ENCODE data around the gene DEFB108B.
"Not testable (repeated sequence)": the region's sequence is repeated elsewhere in the genome, so short reads cannot be mapped to it uniquely, and the experiment has no call there.

DEFB108B gene

GRCh38 chr11:71813481-71814355 lies 19.3 kb upstream of the DEFB108B start:
- peak in 54 of 56 donors; percentile 24 to 85 (median 68) for DNase-seq

DNA sequence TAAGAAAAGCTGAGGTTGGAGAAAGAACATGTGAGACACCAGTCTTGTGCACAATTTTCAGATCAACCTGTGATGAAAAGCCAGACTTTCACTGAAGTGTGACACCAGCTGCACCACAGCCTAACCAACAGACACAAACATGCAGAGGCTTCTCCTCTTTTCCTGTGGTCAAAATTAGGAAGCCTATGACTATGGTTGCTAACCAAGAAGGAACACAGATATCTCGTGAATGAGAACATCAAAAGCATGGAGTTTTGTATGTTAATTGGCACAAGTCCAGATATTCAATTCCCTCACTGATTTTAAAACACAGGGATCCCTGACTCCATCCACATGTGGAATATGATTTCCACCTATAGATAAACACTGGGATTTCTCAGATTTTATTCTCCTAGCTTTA lies 11.5 kb upstream of the DEFB108B start:
- DNase-seq, result not testable (repeated sequence)

DNA sequence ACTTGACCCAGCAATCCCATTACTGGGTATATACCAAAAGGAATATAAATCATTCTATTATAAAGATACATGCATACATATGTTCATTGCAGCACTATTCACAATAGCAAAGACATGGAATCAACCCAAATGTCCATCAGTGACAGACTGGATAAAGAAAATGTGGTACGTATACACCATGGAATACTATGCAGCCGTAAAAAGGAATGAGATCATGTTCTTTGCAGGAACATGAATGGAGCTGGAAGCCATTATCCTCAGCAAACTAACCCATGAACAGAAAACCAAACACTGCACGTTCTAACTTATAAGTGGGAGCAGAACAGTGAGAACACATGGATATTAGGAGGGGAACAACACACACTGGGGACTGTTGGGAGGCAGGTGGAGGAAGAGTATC lies 3.8 kb upstream of the DEFB108B start:
- DNase-seq, result not testable (repeated sequence)

DNA sequence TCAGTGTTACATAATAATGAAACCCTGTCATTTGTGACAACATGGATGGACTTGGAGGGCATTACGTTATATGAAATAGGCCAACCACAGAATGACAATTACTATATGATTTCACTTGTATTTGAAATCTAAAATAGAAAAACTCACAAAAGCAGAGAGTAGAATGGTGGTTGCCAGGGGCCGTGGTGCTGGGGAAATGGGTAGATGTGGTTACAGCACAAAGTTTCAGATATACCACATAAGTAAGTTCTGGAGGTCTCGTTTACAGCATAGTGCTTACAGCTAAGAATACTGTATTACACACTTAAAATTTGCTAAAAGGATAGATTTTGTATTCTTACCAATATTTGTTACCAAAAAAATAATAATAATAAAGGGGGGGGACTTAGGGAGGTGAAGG lies 3.3 kb upstream of the DEFB108B start:
- not testable (repeated sequence) for DNase-seq

- not testable (repeated sequence) for DNase-seq
These were observed 9.7 kb downstream of the DEFB108B start for GRCh38 chr11:71842720-71843119.

DNA sequence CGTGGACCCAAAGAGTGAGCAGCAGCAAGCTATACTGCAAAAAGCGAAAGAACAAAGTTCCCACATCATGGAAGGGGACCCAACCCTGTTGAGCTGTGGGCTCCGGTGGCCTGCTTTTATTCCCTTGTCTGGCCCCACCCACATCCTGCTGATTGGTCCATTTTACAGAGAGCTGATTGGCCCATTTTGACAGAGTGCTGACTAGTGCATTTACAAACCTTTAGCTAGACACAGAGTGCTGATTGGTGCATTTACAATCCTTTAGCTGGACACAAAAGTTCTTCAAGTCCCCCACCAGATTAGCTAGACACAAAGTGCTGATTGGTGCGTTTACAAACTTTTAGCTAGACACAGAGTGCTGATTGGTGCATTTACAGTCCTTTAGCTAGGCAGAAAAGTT lies 10.4 kb downstream of the DEFB108B start:
- DNase-seq, result not testable (repeated sequence)

DNA sequence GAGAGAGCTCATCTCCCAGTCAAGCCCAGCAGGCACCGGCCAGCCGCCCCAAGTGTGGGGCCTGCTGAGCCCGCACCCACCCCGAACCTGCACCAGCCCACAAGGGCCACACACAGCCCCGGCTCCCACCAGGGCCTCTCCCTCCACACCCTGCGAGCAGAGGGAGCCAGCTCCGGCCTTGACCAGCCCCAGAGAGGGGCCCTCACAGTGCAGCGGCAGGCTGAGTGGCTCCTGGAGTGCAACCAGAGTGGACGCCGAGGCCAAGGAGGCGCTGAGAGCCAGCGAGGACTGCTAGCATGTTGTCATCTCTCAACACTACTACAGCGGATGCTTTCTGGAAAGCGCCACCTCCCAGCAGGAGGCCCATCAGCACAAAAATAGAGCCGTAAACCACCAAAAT lies 10.9 kb downstream of the DEFB108B start:
- DNase-seq, result no peak

DNA sequence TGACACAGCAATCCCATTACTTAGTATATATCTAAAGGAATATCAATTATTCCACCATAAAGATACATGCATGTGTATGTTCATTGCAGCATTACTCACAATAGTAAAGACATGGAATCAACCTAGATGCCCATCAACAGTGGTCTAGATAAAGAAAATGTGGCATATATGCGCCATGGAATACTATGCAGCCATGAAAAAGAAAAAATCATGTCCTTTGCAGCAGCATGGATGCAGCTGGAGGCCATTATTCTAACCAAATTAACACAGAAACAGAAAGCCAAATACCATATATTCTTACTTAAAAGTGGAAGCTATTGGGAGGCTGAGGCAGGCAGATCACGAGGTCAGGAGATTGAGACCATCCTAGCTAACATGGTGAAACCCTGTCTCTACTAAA lies 20.9 kb downstream of the DEFB108B start:
- DNase-seq, result not testable (repeated sequence)

GRCh38 chr11:71855880-71856279 lies 22.9 kb downstream of the DEFB108B start:
- DNase-seq, result not testable (repeated sequence)

DNA sequence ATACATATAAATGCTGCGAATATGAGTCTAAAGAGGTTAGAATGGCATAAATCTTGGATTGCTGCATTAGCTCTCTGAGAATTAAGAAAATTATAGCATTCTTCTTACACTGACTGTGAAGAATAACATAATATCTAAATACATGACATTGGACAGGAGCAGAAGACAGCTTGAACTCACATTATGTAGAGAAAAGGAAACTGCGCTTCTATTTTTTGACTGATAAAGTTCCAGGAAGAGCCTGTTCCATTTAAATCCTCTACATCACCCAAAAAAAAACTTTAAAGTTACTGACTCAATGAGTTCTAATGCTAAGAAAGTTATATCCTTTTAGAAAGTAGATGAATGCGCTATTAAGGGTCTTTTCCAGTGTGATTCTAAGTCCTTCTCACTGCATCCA lies 27.8 kb downstream of the DEFB108B start:
- DNase-seq, result not testable (repeated sequence)

GRCh38 chr11:71863978-71864627 lies 31.1 kb downstream of the DEFB108B start:
- not testable (repeated sequence) for DNase-seq

- DNase-seq, result not testable (repeated sequence)
These were observed 34.2 kb downstream of the DEFB108B start for GRCh38 chr11:71867209-71867608.

- DNase-seq, result not testable (repeated sequence)
These were observed 36.9 kb downstream of the DEFB108B start for GRCh38 chr11:71869931-71870330.

DNA sequence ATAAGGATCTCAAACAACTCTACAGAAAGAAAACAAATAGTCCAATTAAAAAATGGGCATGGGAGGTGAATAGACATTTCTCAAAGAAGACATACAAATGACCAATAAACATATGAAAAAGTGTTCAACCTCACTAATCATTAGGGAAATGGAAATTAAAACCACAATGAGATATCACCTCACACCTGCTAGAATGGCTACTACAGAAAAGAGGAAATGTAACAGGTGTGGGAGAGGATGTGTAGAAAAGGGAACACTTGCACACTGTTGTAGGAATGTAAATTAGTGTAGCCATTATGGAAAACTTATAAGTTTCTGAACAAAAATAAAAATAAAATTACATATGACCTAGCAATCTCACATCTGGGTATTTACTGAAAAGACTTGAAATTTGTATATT lies 37.7 kb downstream of the DEFB108B start:
- DNase-seq, result not testable (repeated sequence)

DNA sequence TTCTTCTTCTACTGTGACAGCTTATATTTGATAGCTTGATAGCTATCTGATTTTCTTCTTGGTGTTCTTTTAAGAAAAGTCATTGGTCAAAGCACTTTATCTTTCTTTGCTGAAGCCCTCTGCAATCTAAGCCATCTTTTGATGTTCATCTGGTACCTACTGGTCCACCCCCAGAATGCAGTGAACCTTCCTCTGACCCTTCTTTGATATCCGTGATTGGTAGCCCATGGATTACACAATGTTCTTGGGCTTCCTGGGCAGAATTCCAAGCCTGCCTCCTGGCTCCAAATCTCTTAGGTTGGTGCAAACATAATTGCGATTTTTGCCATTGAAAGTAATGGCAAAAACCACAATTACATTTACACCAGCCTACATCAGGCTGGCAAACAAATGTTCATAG lies 43.3 kb downstream of the DEFB108B start:
- DNase-seq, result not testable (repeated sequence)

GRCh38 chr11:71878059-71878458 lies 45.1 kb downstream of the DEFB108B start, which contains the start of gene DEFB131B:
DEFB131B (plus strand) TSS chr11:71878453; CDS start chr11:71878453, 0 bp downstream.
- not testable (repeated sequence) for DNase-seq

DNA sequence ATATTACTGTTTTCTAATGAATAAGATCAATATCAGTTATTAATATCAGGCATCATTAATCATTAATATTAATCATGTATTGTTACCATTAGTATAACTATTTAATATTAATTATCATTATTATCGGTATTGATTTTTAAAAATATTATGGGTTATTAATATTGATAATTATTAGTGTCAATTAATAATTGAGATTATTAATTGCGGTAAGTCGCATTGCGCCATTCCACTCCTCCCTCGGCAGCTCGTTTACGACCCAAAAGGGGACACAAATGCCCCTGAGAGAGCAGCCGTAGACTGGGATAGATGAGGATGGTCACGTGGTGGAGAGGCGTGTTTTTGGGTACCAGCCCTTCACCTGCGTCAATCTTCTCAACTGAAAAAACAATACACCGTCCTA lies 52.8 kb downstream of the DEFB108B start:
- DNase-seq, result not testable (repeated sequence)
